ENCODE results near the gene AKIRIN1. TPM values are rescaled to one million over a fixed set of nuclear protein-coding genes. Genes with fewer than 3 reads are reported as not detected.
"Not testable (repeated sequence)": the region's sequence is repeated elsewhere in the genome, so short reads cannot be mapped to it uniquely, and the experiment has no call there.

The AKIRIN1 gene
- polyA plus RNA-seq, 1 donor from 2014 or later, result 75.8 TPM

DNA sequence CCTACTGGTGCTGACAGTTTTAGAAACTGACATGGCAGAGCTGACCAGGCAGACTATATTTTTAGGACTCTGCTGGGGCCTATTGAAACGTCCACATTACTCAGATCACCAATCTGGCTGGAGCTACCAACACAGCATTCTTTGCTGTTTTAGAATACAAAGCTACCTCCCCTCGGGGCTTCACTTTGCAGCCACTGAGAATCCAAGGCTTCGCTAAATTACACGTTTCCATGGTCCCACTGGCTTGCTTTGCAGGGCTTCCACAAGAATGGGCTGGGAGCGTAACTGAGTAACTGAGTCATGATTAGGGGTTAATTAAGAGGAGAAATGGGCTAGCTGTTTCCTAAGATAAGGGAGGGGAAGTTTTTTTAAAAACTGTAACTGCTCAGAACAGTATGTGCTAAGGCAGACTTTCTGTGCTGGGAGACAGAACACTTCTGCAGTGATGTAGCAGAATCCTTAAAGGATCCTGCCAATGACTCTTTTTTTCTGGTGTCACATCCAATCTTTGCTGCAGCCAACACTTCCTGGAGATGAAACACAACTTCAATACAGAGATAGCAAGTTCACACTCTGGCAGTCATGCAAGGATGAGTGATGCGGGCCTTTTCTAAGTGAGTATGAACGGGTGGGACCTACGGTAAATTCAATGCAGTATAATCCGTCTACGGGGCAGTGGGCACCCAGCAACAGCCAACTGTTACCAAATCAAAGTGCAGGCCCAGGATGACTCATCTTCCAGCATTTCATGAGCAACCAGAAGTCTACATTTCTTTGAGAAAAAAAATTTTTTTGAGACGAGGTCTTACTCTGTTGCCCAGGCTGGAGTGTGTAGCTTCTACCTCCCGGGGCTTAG lies 56.5 kb downstream of the AKIRIN1 start:
- Mint-ChIP-seq H3K27ac (no peak overlapping the region), H3K4me3 (peak overlapping the region in 2 of 4 donors; percentile 68 to 70), H3K36me3 (peaks cover 14% of the 10 kb centered on the region), H3K27me3 (peaks cover 2% of the 10 kb centered on the region), H3K9me3 (no peaks in the 10 kb centered on the region), H3K4me1 (peaks cover 0 to 17% (median 14%) of the 10 kb centered on the region in 3 donors)

DNA sequence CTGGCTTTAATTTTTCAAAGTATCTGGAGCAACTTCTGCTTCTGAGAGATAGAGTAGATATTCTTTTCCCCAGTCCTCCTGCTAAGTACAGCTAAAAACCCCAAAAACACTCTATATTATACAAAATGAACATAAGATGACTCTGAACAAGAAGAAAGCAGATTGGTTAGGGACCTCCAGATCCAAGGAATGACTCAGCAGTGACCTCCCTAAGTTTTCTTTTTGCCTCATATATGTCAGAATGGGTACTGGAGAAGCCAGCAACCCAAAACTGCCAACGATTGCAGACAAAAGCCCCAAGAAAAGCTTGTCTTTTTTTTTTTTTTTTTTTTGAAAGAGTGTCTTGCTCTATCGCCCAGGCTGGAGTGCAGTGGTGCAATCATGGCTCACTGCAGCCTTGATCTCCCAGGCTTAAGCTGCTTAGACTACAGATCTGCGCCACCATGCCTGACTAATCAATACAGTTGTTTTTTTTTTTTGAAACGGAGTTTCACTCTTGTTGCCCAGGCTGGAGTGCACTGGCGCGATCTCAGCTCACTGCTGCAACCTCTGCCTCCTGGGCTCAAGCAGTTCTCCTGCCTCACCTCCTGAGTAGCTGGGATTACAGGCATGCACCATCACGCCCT lies 57.8 kb downstream of the AKIRIN1 start:
- H3K27me3 Mint-ChIP-seq, result peaks cover 2% of the 10 kb centered on the region
- peaks cover 10% of the 10 kb centered on the region for H3K36me3 Mint-ChIP-seq
- peaks cover 0 to 11% (median 11%) of the 10 kb centered on the region in 3 donors for H3K4me1 Mint-ChIP-seq
- H3K27ac Mint-ChIP-seq, result no peak overlapping the region
- no peak overlapping the region for H3K4me3 Mint-ChIP-seq
- no peaks in the 10 kb centered on the region for H3K9me3 Mint-ChIP-seq

DNA sequence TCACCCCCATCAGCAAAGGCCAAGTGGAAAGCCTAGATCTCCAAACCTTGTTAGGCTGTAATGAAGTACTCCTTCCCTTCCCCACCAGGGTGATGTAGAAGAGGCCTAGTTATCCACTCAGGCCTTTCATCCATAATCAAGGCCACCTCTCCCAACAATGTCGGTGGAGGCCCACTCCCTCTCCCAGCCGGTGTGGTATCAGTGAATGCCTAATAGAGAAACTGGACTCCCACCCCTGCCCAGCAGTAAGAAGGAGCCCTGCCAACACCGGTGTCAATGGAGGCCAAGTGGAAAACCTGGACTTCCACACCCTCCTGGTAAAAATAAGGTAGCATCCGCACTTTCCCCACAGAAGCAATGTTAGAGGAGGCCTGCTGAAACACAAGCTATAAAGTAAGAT lies 58.9 kb downstream of the AKIRIN1 start:
- H3K27ac Mint-ChIP-seq, result no peak overlapping the region
- no peak overlapping the region for H3K4me3 Mint-ChIP-seq
- H3K9me3 Mint-ChIP-seq, result no peaks in the 10 kb centered on the region
- H3K27me3 Mint-ChIP-seq, result peaks cover 2% of the 10 kb centered on the region
- H3K36me3 Mint-ChIP-seq, result peaks cover 10% of the 10 kb centered on the region
- H3K4me1 Mint-ChIP-seq, result peaks cover 0 to 9% (median 6%) of the 10 kb centered on the region in 3 donors

DNA sequence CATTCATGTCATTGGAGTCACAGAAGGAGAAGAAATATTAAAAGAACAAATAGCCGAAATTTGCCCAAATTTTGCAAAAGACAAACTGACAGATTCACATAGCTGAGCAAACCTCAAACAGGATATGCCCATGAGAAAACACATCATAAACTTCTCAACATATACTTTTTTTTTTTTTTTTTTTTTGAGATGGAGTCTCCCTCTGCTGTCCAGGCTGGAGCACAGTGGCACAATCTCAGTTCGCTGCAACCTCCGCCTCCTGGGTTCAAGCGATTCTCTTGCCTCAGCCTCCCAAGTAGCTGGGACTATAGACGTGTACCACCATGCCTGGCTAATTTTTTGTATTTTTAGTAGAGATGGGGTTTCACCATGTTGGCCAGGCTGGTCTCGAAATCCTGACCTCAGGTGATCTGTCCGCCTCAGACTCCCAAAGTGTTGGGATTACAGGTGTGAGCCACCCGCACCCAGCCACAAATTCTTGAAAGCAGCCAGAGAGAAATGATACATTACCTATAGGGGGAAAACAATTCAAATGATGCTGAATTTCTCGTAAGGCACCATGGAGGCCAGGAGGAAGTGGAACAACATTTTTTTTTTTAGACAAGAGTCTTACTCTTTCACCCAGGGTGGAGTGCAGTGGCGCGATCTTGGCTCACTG lies 60.2 kb downstream of the AKIRIN1 start:
- not testable (repeated sequence) for H3K4me3 Mint-ChIP-seq, H3K9me3 Mint-ChIP-seq, H3K27ac Mint-ChIP-seq

DNA sequence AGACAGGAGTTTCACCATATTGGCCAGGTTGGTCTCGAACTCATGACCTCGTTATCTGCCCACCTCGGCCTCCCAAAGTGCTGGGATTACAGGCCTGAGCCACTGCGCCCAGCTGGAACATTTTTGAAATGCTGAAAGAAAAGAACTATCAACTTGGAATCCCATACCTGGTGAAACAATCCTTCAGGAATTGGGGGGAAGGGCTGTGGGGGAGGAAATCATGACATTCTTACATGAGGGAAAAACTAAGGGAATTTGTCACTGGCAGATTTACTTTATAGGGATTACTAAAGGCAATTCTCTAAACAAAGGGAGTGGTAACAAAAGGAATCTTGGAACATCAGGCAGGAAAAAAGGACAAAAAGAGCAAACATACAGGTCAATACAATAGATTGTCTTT lies 60.9 kb downstream of the AKIRIN1 start:
- Mint-ChIP-seq H3K4me1 (peaks cover 0 to 9% (median 6%) of the 10 kb centered on the region in 3 donors), H3K4me3 (no peak overlapping the region), H3K36me3 (peaks cover 10% of the 10 kb centered on the region), H3K27ac (no peak overlapping the region), H3K27me3 (peaks cover 2% of the 10 kb centered on the region), H3K9me3 (no peaks in the 10 kb centered on the region)

More for the DNA sequence above, 60.2 kb downstream of the AKIRIN1 start:
- H3K4me1 Mint-ChIP-seq, H3K27me3 Mint-ChIP-seq, H3K36me3 Mint-ChIP-seq: not testable (repeated sequence)

DNA sequence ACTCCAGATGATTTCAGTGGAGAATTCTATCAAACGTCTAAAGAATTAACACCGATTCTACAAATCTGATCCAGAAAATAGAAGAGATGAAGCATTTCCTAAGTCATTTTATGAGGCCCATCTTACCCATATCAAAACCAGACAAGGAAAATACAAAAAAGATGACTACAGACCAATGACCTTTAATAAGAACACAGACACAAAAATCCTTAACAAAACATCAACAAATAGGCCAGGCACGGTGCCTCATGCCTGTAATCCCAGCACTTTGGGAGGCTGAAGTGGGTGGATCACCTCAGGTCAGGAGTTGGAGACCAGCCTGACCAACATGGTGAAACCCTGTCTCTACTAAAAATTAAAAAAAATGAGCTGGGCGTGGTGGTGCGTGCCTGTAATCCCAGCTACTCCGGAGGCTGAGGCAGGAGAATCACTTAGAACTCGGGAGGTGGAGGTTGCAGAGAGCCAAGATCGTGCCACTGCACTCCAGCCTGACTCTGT lies 64.2 kb downstream of the AKIRIN1 start:
- peak overlapping the region in 1 of 3 donors; percentile 8 for H3K27ac Mint-ChIP-seq
- not testable (repeated sequence) for H3K9me3 Mint-ChIP-seq

More for the DNA sequence above, 64.2 kb downstream of the AKIRIN1 start:
- H3K27me3 Mint-ChIP-seq, H3K4me1 Mint-ChIP-seq, H3K36me3 Mint-ChIP-seq, H3K4me3 Mint-ChIP-seq: not testable (repeated sequence)

Other genes starting within 250 kb of the AKIRIN1 start
- 10.6 TPM for gene RRAGC, start 131.5 kb upstream of the AKIRIN1 start, polyA plus RNA-seq
- gene MYCBP, start 117.9 kb upstream of the AKIRIN1 start, polyA plus RNA-seq, result 35.6 TPM
- gene GJA9, start 109.7 kb upstream of the AKIRIN1 start, polyA plus RNA-seq, result not detected
- not detected for gene RHBDL2, start 49.4 kb upstream of the AKIRIN1 start, polyA plus RNA-seq
- gene NDUFS5, start 35.1 kb downstream of the AKIRIN1 start, polyA plus RNA-seq, result 312 TPM
- gene MACF1, start 213.4 kb downstream of the AKIRIN1 start, polyA plus RNA-seq, result 51.2 TPM